Measurements from ENCODE around the gene NLGN4X.

DNA sequence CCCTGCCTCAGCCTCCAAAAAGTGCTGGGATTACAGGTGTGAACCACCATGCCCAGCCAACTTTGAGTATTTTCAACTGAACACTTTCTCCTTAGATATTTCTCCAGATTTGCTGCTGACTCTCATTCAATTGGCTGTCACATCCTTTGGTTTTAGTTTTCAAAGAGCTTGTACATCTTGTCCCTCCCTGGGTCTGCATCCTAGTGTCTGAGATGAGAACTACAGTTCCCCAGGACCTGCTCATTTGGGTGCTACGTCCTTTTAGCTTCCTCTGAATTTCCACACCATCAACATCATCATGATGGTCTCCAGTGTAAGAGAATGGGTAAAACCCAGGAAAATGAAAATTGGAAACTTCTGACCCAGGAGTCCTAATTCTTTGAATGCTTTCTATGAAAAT lies 312.9 kb downstream of the NLGN4X start:
- TF ChIP-seq, protein P1, sequence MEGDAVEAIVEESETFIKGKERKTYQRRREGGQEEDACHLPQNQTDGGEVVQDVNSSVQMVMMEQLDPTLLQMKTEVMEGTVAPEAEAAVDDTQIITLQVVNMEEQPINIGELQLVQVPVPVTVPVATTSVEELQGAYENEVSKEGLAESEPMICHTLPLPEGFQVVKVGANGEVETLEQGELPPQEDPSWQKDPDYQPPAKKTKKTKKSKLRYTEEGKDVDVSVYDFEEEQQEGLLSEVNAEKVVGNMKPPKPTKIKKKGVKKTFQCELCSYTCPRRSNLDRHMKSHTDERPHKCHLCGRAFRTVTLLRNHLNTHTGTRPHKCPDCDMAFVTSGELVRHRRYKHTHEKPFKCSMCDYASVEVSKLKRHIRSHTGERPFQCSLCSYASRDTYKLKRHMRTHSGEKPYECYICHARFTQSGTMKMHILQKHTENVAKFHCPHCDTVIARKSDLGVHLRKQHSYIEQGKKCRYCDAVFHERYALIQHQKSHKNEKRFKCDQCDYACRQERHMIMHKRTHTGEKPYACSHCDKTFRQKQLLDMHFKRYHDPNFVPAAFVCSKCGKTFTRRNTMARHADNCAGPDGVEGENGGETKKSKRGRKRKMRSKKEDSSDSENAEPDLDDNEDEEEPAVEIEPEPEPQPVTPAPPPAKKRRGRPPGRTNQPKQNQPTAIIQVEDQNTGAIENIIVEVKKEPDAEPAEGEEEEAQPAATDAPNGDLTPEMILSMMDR (IDR thresholded peaks at IDR 0.05) = no peak
- TF ChIP-seq POLR2AphosphoS5 (IDR thresholded peaks at IDR 0.05; ENCODE audit: low read depth, low read length) (no peak), TCF7L2 (IDR thresholded peaks at IDR 0.05; ENCODE audit: low read depth, low read length) (no peak)
